GM06990 (cell line): ENCODE results near the gene YIF1A.
"Not testable (repeated sequence)": the region's sequence is repeated elsewhere in the genome, so short reads cannot be mapped to it uniquely, and the experiment has no call there.

Source experiments
- DNase-seq: peaks from one replicate; pipeline ENCODE4 v3.0.0-alpha.2; 2011; ENCODE audit not compliant: insufficient read length; ENCODE audit errors: extremely low read depth
- H3K27me3 ChIP-seq: replicated peaks from 2 replicates; pipeline ENCODE4 v1.6.0; 2011; ENCODE audit warnings: low read length; ENCODE audit not compliant: control insufficient read depth, insufficient read depth
- H3K36me3 ChIP-seq: 2 replicates; pipeline ENCODE4 v1.5.1; 2011; ENCODE audit warnings: low read length; ENCODE audit not compliant: control insufficient read depth, insufficient read depth
- H3K4me3 ChIP-seq: replicated peaks from 2 replicates; pipeline ENCODE4 v1.5.1; 2011; ENCODE audit warnings: low read depth, mild to moderate bottlenecking, control low read depth, low read length
- CTCF ChIP-seq: IDR thresholded peaks from 2 replicates; pipeline ENCODE4 v1.5.1; 2011; ENCODE audit warnings: low read length, control low read depth, mild to moderate bottlenecking, inconsistent platforms; ENCODE audit not compliant: insufficient read depth, poor library complexity, severe bottlenecking

YIF1A gene

GRCh38 chr11:66312549-66313320 lies 23.8 kb upstream of the YIF1A start:
- Histone ChIP-seq H3K4me3 (peak overlapping the region; percentile 67), H3K27me3 (no peaks in the 10 kb centered on the region; the same call in 1 of the 2 replicates), H3K36me3 (no peaks in the 10 kb centered on the region)
- TF ChIP-seq CTCF: no peak
- DNase-seq: peak; percentile 92

GRCh38 chr11:66311965-66312548 lies 23.1 kb upstream of the YIF1A start:
- peak; percentile 95 for TF ChIP-seq CTCF
- peak; percentile 94 for DNase-seq
- Histone ChIP-seq H3K27me3 (no peaks in the 10 kb centered on the region; the same call in 1 of the 2 replicates), H3K36me3 (no peaks in the 10 kb centered on the region), H3K4me3 (peak overlapping the region; percentile 67)

- peak overlapping the region; percentile 67 for H3K4me3 ChIP-seq
- DNase-seq: no peak
- TF ChIP-seq CTCF: no peak
- no peaks in the 10 kb centered on the region for H3K36me3 ChIP-seq
- H3K27me3 ChIP-seq: no peaks in the 10 kb centered on the region; the same call in 1 of the 2 replicates
These were observed 22.6 kb upstream of the YIF1A start for GRCh38 chr11:66311470-66311964.

GRCh38 chr11:66310803-66311440 lies 22.0 kb upstream of the YIF1A start:
- not testable (repeated sequence) for DNase-seq, H3K4me3 ChIP-seq, H3K27me3 ChIP-seq

GRCh38 chr11:66310324-66310723 lies 21.4 kb upstream of the YIF1A start:
- no peaks in the 10 kb centered on the region for H3K36me3 ChIP-seq
- DNase-seq: no peak
- no peak for TF ChIP-seq CTCF
- H3K4me3 ChIP-seq: no peak overlapping the region
- no peaks in the 10 kb centered on the region for H3K27me3 ChIP-seq

More at GRCh38 chr11:66310803-66311440, 22.0 kb upstream of the YIF1A start:
- H3K36me3 ChIP-seq: not testable (repeated sequence)

- Histone ChIP-seq H3K27me3 (no peaks in the 10 kb centered on the region), H3K36me3 (no peaks in the 10 kb centered on the region), H3K4me3 (no peak overlapping the region)
- DNase-seq: no peak
- no peak for TF ChIP-seq CTCF
These were observed 20.5 kb upstream of the YIF1A start for GRCh38 chr11:66309475-66309874.
